Skeletal muscle cell (primary cell): ENCODE data around the gene PCDH9.

ENCODE experiments used
- DNase-seq: peaks from one replicate; pipeline ENCODE4 v3.0.0-alpha.2; 2010; ENCODE audit warnings: low read depth
- H3K4me3 ChIP-seq: 2 replicates; pipeline ENCODE4 v1.5.1; 2011; ENCODE audit warnings: low read depth, mild to moderate bottlenecking, control low read depth, low read length, moderate library complexity

PCDH9 gene

GRCh38 chr13:66751691-66752090, 478.4 kb downstream of the PCDH9 start:
- no peak for DNase-seq
- H3K4me3 ChIP-seq, result no peak overlapping the region

GRCh38 chr13:66748712-66749111, 481.4 kb downstream of the PCDH9 start:
- H3K4me3 ChIP-seq, result no peak overlapping the region
- no peak for DNase-seq

GRCh38 chr13:66745307-66745706, 484.8 kb downstream of the PCDH9 start:
- DNase-seq, result no peak
- no peak overlapping the region for H3K4me3 ChIP-seq

- DNase-seq, result no peak
- no peak overlapping the region for H3K4me3 ChIP-seq
These were observed 506.6 kb downstream of the PCDH9 start for GRCh38 chr13:66723576-66723975.

GRCh38 chr13:66716538-66716937, 513.6 kb downstream of the PCDH9 start:
- H3K4me3 ChIP-seq, result no peak overlapping the region
- no peak for DNase-seq

- no peak overlapping the region for H3K4me3 ChIP-seq
These were observed 515.3 kb downstream of the PCDH9 start for GRCh38 chr13:66714795-66715194.

GRCh38 chr13:66704110-66704509, 526.0 kb downstream of the PCDH9 start:
- H3K4me3 ChIP-seq, result no peak overlapping the region
- no peak for DNase-seq

More at GRCh38 chr13:66714795-66715194, 515.3 kb downstream of the PCDH9 start:
- no peak for DNase-seq

GRCh38 chr13:66703597-66703996, 526.5 kb downstream of the PCDH9 start:
- no peak overlapping the region for H3K4me3 ChIP-seq
- DNase-seq, result no peak

- no peak overlapping the region for H3K4me3 ChIP-seq
- DNase-seq, result no peak
These were observed 530.0 kb downstream of the PCDH9 start for GRCh38 chr13:66700117-66700601.

- no peak for DNase-seq
- H3K4me3 ChIP-seq, result no peak overlapping the region
These were observed 536.5 kb downstream of the PCDH9 start for GRCh38 chr13:66693656-66694055.

- no peak overlapping the region for H3K4me3 ChIP-seq
These were observed 539.0 kb downstream of the PCDH9 start for GRCh38 chr13:66691149-66691548.

GRCh38 chr13:66689628-66690027, 540.5 kb downstream of the PCDH9 start:
- no peak overlapping the region for H3K4me3 ChIP-seq
- no peak for DNase-seq

More at GRCh38 chr13:66691149-66691548, 539.0 kb downstream of the PCDH9 start:
- DNase-seq, result no peak

GRCh38 chr13:66689037-66689619, 541.0 kb downstream of the PCDH9 start:
- DNase-seq, result no peak
- H3K4me3 ChIP-seq, result no peak overlapping the region

- no peak overlapping the region for H3K4me3 ChIP-seq
- DNase-seq, result no peak
These were observed 548.7 kb downstream of the PCDH9 start for GRCh38 chr13:66681403-66681802.

- DNase-seq, result no peak
- H3K4me3 ChIP-seq, result no peak overlapping the region
These were observed 550.1 kb downstream of the PCDH9 start for GRCh38 chr13:66680031-66680430.

GRCh38 chr13:66675620-66676019, 554.5 kb downstream of the PCDH9 start:
- H3K4me3 ChIP-seq, result no peak overlapping the region
- peak; percentile 85 for DNase-seq

GRCh38 chr13:66673401-66673800, 556.7 kb downstream of the PCDH9 start:
- DNase-seq, result peak; percentile 95
- H3K4me3 ChIP-seq, result no peak overlapping the region

- DNase-seq, result peak; percentile 82
- H3K4me3 ChIP-seq, result no peak overlapping the region
These were observed 564.1 kb downstream of the PCDH9 start for GRCh38 chr13:66665991-66666390.

- no peak overlapping the region for H3K4me3 ChIP-seq
- DNase-seq, result no peak
These were observed 566.4 kb downstream of the PCDH9 start for GRCh38 chr13:66663711-66664110.

GRCh38 chr13:66663206-66663605, 566.9 kb downstream of the PCDH9 start:
- H3K4me3 ChIP-seq, result no peak overlapping the region
- no peak for DNase-seq

GRCh38 chr13:66661336-66661735, 568.8 kb downstream of the PCDH9 start:
- DNase-seq, result no peak
- H3K4me3 ChIP-seq, result no peak overlapping the region

- no peak for DNase-seq
- H3K4me3 ChIP-seq, result no peak overlapping the region
These were observed 569.7 kb downstream of the PCDH9 start for GRCh38 chr13:66660468-66660813.
